Measurements from ENCODE around the gene LAIR2.
"Not testable (repeated sequence)": the region's sequence is repeated elsewhere in the genome, so short reads cannot be mapped to it uniquely, and the experiment has no call there.

LAIR2 gene

GRCh38 chr19:54464630-54465425 lies 37.8 kb upstream of the LAIR2 start:
- DNase-seq = peak; percentile 67 to 94

GRCh38 chr19:54465426-54466109 lies 37.1 kb upstream of the LAIR2 start:
- no peak for DNase-seq

GRCh38 chr19:54466110-54466480 lies 36.5 kb upstream of the LAIR2 start:
- DNase-seq = not testable (repeated sequence)

- DNase-seq = no peak
These were observed 33.1 kb upstream of the LAIR2 start for GRCh38 chr19:54469496-54469934.

- DNase-seq = no peak
These were observed 32.2 kb upstream of the LAIR2 start for GRCh38 chr19:54470276-54470887.

GRCh38 chr19:54470991-54471782 lies 31.4 kb upstream of the LAIR2 start:
- DNase-seq = no peak

GRCh38 chr19:54473071-54473891 lies 29.4 kb upstream of the LAIR2 start, which contains the start of gene CDC42EP5:
TSS of gene CDC42EP5 (minus strand) at chr19:54473296. CDS start at chr19:54465547, 7,749 bp downstream.
- no peak for DNase-seq

GRCh38 chr19:54473892-54474372 lies 28.7 kb upstream of the LAIR2 start:
- no peak for DNase-seq

GRCh38 chr19:54475706-54476105 lies 26.9 kb upstream of the LAIR2 start:
- no peak for DNase-seq

- DNase-seq = no peak
These were observed 25.0 kb upstream of the LAIR2 start for GRCh38 chr19:54477650-54478049.

GRCh38 chr19:54478677-54479266 lies 23.9 kb upstream of the LAIR2 start:
- DNase-seq = peak; percentile 26 to 52

GRCh38 chr19:54480051-54480450 lies 22.6 kb upstream of the LAIR2 start:
- DNase-seq = no peak

- DNase-seq = peak; percentile 15 to 54
These were observed 21.2 kb upstream of the LAIR2 start for GRCh38 chr19:54481326-54481930.

GRCh38 chr19:54482889-54483288 lies 19.7 kb upstream of the LAIR2 start:
- no peak for DNase-seq

- DNase-seq = no peak
These were observed 18.2 kb upstream of the LAIR2 start for GRCh38 chr19:54484451-54484850.

- no peak for DNase-seq
These were observed 16.8 kb upstream of the LAIR2 start for GRCh38 chr19:54485851-54486250.

GRCh38 chr19:54489341-54489740 lies 13.3 kb upstream of the LAIR2 start:
- DNase-seq = no peak

- no peak for DNase-seq
These were observed 12.9 kb upstream of the LAIR2 start for GRCh38 chr19:54489766-54490165.

GRCh38 chr19:54492568-54492967 lies 10.1 kb upstream of the LAIR2 start:
- DNase-seq = no peak

- DNase-seq = not testable (repeated sequence)
These were observed 9.6 kb upstream of the LAIR2 start for GRCh38 chr19:54493056-54493455.
